ENCODE measurements around the gene LPP. TPM values are rescaled to one million over a fixed set of nuclear protein-coding genes. Genes with fewer than 3 reads are reported as not detected.

LPP gene
- polyA plus RNA-seq, 3 donors = 14.1 to 23.2 (median 15.3) TPM

GRCh38 chr3:188157971-188158370, 4.0 kb downstream of the LPP start:
- intact Hi-C loops (cut with micrococcal nuclease) = loop anchor here (10.0 kb wide), 2 partner anchors 237 to 383 kb away; no protein-coding TSS in a partner anchor
- Histone ChIP-seq H4K20me1 (ENCODE audit: insufficient read depth, low read length) (peaks cover 8% of the 10 kb centered on the region), H3K4me2 (replicated peaks; ENCODE audit: extremely low read depth, low read length, poor library complexity, severe bottlenecking) (no peak overlapping the region), H3K27me3 (ENCODE audit: control insufficient read depth in 2 of 2, insufficient read depth in 2 of 2, low read length in 2 of 2) (no peaks in the 10 kb centered on the region), H3K4me1 (ENCODE audit: control insufficient read depth in 1 of 2, insufficient read depth in 2 of 2, low read length in 2 of 2) (peaks cover 16 to 29% of the 10 kb centered on the region in 2 donors), H3K36me3 (replicated peaks in 1 of 2; ENCODE audit: control insufficient read depth in 1 of 2, insufficient read depth in 2 of 2, low read length in 2 of 2) (no peaks in the 10 kb centered on the region), H3K4me3 (replicated peaks in 1 of 3; ENCODE audit: low read depth in 2 of 3, low read length in 3 of 3) (no peak overlapping the region), H3K9ac (ENCODE audit: insufficient read depth, low read length, poor library complexity, severe bottlenecking) (no peak overlapping the region), H3K9me3 (replicated peaks in 1 of 2; ENCODE audit: control insufficient read depth in 1 of 2, insufficient read depth in 1 of 2, low read length in 2 of 2) (no peaks in the 10 kb centered on the region), H3K79me2 (ENCODE audit: insufficient read depth, low read length) (peaks cover 71% of the 10 kb centered on the region), H2AFZ (ENCODE audit: insufficient read depth, low read depth, low read length, poor library complexity, severe bottlenecking) (no peak overlapping the region), H3K27ac (ENCODE audit: low read depth in 1 of 2, low read length in 2 of 2) (no peak overlapping the region)
- Mint-ChIP-seq H3K9me3 (no peaks in the 10 kb centered on the region), H3K27ac (no peak overlapping the region), H3K36me3 (peaks cover 10 to 26% of the 10 kb centered on the region in 2 donors), H3K4me3 (no peak overlapping the region), H3K4me1 (peaks cover 37% of the 10 kb centered on the region), H3K27me3 (ENCODE audit: low read depth in 3 of 3) (peaks cover 0 to 3% (median 0%) of the 10 kb centered on the region in 3 donors)
- WGBS (ENCODE audit: insufficient coverage) = 92% methylated on average over 5 of the region's 5 CpGs
- TF ChIP-seq CTCF (IDR thresholded peaks at IDR 0.05) = no peak
- DNase-seq = no peak

GRCh38 chr3:188158731-188159310, 4.9 kb downstream of the LPP start:
- Histone ChIP-seq H3K27ac (ENCODE audit: low read depth in 1 of 2, low read length in 2 of 2) (no peak overlapping the region), H3K9ac (ENCODE audit: insufficient read depth, low read length, poor library complexity, severe bottlenecking) (no peak overlapping the region), H4K20me1 (ENCODE audit: insufficient read depth, low read length) (peaks cover 9% of the 10 kb centered on the region), H3K4me1 (ENCODE audit: control insufficient read depth in 1 of 2, insufficient read depth in 2 of 2, low read length in 2 of 2) (peaks cover 13 to 27% of the 10 kb centered on the region in 2 donors), H3K9me3 (replicated peaks in 1 of 2; ENCODE audit: control insufficient read depth in 1 of 2, insufficient read depth in 1 of 2, low read length in 2 of 2) (no peaks in the 10 kb centered on the region), H3K36me3 (replicated peaks in 1 of 2; ENCODE audit: control insufficient read depth in 1 of 2, insufficient read depth in 2 of 2, low read length in 2 of 2) (no peaks in the 10 kb centered on the region), H3K79me2 (ENCODE audit: insufficient read depth, low read length) (peaks cover 79% of the 10 kb centered on the region), H3K27me3 (ENCODE audit: control insufficient read depth in 2 of 2, insufficient read depth in 2 of 2, low read length in 2 of 2) (no peaks in the 10 kb centered on the region), H3K4me2 (replicated peaks; ENCODE audit: extremely low read depth, low read length, poor library complexity, severe bottlenecking) (no peak overlapping the region), H2AFZ (ENCODE audit: insufficient read depth, low read depth, low read length, poor library complexity, severe bottlenecking) (no peak overlapping the region), H3K4me3 (replicated peaks in 1 of 3; ENCODE audit: low read depth in 2 of 3, low read length in 3 of 3) (no peak overlapping the region)
- 100% methylated on average over 3 of the region's 9 CpGs for WGBS (ENCODE audit: insufficient coverage)
- peaks cover 0 to 3% (median 0%) of the 10 kb centered on the region in 3 donors for H3K27me3 Mint-ChIP-seq (ENCODE audit: low read depth in 3 of 3)
- peaks cover 12 to 29% of the 10 kb centered on the region in 2 donors for H3K36me3 Mint-ChIP-seq
- no peak for TF ChIP-seq CTCF (IDR thresholded peaks at IDR 0.05)
- no peak overlapping the region for H3K4me3 Mint-ChIP-seq
- no peak for DNase-seq
- H3K4me1 Mint-ChIP-seq = peaks cover 37% of the 10 kb centered on the region
- intact Hi-C loops (cut with micrococcal nuclease) = loop anchor here (10.0 kb wide), 2 partner anchors 236 to 384 kb away; no protein-coding TSS in a partner anchor
- H3K27ac Mint-ChIP-seq = no peak overlapping the region
- H3K9me3 Mint-ChIP-seq = no peaks in the 10 kb centered on the region

Measured in CD14-positive monocyte (primary cell).